Subcutaneous adipose tissue (tissue), 4 donors: ENCODE measurements around the gene PPIG. TPM values are rescaled to one million over a fixed set of nuclear protein-coding genes. Genes with fewer than 3 reads are reported as not detected.

ENCODE experiments used
- total RNA-seq, 4 donors: library from RNA; depleted of rRNA; stranded (reverse); fragments of >200 nt; gene quantifications; one replicate each; pipeline ENCODE4 v1.1.0, GENCODE V29; 2016
- TF ChIP-seq, protein P1 (sequence below): fragments of 450-650 bp; IDR thresholded peaks from one replicate; pipeline ENCODE4 v1.5.1; 2016; ENCODE audit warnings: low read depth, mild to moderate bottlenecking, control low read depth, antibody characterized with exemption, moderate library complexity

Gene PPIG
- total RNA-seq, 4 donors from 2014 or later = 38.8 to 45.0 (median 43.0) TPM

DNA sequence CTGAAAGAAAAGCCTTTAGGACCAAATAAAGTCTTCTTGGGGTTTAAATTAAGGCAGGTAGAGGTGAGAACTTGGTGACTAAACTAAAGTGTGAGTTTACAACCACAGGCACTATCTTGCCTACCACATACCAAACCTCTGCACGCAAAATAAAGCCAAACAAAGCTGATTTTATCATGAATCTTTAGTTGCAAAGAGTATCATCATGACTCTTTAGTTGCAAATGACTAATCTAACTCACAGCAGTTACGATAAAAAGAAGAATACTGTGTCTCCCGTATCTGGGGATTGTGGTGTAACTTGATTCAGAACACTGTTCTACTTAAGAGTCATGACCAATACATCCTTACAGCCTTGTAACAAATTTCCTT, 98.9 kb downstream of the PPIG start:
- TF ChIP-seq, protein P1, sequence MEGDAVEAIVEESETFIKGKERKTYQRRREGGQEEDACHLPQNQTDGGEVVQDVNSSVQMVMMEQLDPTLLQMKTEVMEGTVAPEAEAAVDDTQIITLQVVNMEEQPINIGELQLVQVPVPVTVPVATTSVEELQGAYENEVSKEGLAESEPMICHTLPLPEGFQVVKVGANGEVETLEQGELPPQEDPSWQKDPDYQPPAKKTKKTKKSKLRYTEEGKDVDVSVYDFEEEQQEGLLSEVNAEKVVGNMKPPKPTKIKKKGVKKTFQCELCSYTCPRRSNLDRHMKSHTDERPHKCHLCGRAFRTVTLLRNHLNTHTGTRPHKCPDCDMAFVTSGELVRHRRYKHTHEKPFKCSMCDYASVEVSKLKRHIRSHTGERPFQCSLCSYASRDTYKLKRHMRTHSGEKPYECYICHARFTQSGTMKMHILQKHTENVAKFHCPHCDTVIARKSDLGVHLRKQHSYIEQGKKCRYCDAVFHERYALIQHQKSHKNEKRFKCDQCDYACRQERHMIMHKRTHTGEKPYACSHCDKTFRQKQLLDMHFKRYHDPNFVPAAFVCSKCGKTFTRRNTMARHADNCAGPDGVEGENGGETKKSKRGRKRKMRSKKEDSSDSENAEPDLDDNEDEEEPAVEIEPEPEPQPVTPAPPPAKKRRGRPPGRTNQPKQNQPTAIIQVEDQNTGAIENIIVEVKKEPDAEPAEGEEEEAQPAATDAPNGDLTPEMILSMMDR = no peak

- TF ChIP-seq, protein P1 = no peak
Measured at GRCh38 chr2:169683425-169684134, 99.4 kb downstream of the PPIG start.

DNA sequence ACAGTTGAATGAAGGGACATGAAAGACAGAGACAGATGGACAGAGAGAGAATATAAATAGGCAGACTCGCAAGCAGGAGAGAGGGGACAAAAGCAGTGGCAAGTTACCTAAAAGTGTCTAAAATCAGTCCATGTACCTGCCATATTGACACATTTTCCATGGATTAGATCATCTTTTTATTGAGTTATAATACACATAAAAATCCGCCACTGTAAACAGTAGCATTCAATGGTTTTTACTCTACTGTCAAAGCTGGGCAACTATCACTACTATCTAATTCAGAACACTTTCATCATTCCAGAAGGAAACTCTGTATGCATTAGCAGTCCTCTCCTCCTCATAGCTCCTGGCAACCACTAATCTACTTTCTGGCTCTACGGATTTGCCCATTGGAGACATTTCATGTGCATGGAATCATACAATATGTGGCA, 100.0 kb downstream of the PPIG start:
- TF ChIP-seq, protein P1 = no peak

DNA sequence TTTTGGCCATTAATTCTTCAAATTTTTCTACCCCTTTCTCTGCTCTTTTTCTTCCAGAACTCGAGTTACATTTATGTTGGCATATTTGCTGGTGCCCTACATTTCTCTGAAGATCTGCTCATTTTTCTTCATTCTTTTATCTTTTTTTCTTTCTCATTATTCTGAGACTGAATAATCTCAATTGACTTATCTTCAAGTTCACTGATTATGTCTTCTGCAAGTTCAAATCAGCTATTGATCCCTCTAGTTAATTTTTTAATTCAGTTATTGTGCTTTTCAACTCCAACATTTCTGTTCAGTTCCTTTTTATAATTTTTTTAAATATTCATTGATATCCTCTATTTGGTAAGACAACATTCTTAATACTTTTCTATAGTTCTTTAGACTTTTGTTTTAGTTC, 106.8 kb downstream of the PPIG start:
- TF ChIP-seq, protein P1 = no peak

Other genes with a start within 250 kb of the PPIG start
- under 1 TPM in 1 of 4 donors, not detected in 3; 0.65 TPM for gene LRP2, start 221.8 kb upstream of the PPIG start, total RNA-seq
- 10 to 100 TPM in 2 of 4 donors, 1 to 10 TPM in 2; 6.4 to 10.5 (median 8.9) TPM for gene BBS5, start 104.9 kb upstream of the PPIG start, total RNA-seq
- under 1 TPM in 3 of 4 donors, not detected in 1; 0.65 to 0.85 (median 0.66) TPM for gene KLHL41, start 74.6 kb upstream of the PPIG start, total RNA-seq
- 10 to 100 TPM; 12.8 to 38.5 (median 21.2) TPM for gene FASTKD1, start 10.5 kb upstream of the PPIG start, total RNA-seq
- not detected for gene CFAP210, start 110.1 kb downstream of the PPIG start, total RNA-seq
- 10 to 100 TPM in 2 of 4 donors, 1 to 10 TPM in 2; 7.0 to 18.1 (median 10.6) TPM for gene PHOSPHO2, start 110.1 kb downstream of the PPIG start, total RNA-seq
- gene KLHL23, start 149.5 kb downstream of the PPIG start, total RNA-seq = 1 to 10 TPM; 4.1 to 8.3 (median 5.2) TPM
- gene SSB, start 214.5 kb downstream of the PPIG start, total RNA-seq = 100 to 1,000 TPM; 110 to 266 (median 171) TPM
- gene METTL5, start 240.6 kb downstream of the PPIG start, total RNA-seq = 100 to 1,000 TPM in 2 of 4 donors, 10 to 100 TPM in 2; 52.4 to 140 (median 86.7) TPM
- 100 to 1,000 TPM in 2 of 4 donors, 10 to 100 TPM in 2; 80.7 to 128 (median 101) TPM for gene UBR3, start 243.1 kb downstream of the PPIG start, total RNA-seq